ENCODE measurements around the gene MSL1. TPM values are rescaled to one million over a fixed set of nuclear protein-coding genes. Genes with fewer than 3 reads are reported as not detected.

The MSL1 gene, protein sequence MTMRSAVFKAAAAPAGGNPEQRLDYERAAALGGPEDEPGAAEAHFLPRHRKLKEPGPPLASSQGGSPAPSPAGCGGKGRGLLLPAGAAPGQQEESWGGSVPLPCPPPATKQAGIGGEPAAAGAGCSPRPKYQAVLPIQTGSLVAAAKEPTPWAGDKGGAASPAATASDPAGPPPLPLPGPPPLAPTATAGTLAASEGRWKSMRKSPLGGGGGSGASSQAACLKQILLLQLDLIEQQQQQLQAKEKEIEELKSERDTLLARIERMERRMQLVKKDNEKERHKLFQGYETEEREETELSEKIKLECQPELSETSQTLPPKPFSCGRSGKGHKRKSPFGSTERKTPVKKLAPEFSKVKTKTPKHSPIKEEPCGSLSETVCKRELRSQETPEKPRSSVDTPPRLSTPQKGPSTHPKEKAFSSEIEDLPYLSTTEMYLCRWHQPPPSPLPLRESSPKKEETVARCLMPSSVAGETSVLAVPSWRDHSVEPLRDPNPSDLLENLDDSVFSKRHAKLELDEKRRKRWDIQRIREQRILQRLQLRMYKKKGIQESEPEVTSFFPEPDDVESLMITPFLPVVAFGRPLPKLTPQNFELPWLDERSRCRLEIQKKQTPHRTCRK
- polyA plus RNA-seq = 10 to 100 TPM in 2 of 3 donors, 1 to 10 TPM in 1; 5.6 to 16.2 (median 11.1) TPM

DNA sequence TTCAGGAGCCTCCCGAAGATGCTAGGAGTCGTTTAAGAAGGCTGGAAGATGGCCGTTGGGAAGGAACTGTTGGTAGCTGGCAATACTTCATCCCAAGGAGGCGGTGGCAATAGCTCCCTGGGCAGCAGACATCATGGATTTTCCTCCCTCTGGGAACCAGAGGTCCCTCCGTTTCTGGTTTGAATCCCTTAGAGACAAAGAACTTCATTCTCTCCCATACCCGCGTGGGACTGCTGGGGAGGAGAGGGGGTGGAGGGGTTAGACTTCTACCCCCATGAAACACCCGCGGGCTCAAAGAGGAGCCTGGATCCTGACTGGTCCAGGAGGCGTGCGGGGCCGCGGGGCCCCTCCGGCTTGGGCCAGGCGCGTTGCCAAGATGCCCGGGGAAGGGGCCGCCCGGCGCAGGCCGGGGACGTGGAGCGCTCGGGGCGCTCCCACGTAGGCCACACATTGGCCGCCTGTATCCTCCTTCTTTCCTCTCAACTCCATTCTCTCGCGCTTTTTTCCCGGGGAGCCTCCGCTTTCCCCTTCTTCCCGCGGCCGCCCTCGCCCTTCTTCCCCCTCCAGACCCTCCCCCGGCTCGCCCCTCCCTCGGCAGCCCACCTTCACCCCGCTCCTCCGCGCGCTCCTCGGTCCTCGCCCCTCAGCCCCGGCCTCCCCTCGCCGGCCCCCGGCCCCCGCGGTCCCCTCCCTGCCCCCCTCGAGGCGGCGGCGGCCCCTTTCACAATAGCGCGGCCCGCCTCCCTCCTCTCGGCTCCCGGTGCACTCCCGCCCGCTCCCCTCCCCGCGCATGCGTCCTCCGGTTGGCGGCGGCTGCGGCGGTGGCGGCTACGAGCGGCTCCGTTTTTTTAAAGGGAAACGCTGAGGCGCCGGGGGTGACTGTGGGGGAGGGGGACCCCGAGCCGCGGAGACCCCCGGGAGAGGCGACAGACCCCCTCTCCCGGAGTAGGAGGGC lies at the start of gene MSL1:
TSS of gene MSL1 (plus strand) at position 791 of the 955 bp plus-strand sequence. CDS start 642 bp downstream, outside the sequence.
- Mint-ChIP-seq H3K27me3 (ENCODE audit: low read depth in 3 of 3) (peaks cover 3 to 10% (median 4%) of the 10 kb centered on the region in 3 donors), H3K36me3 (peaks cover 5 to 11% (median 5%) of the 10 kb centered on the region in 3 donors), H3K4me3 (peak within 1 kb of the TSS; percentile 80 to 89 (median 81)), H3K4me1 (peaks cover 33 to 44% of the 10 kb centered on the region in 2 donors), H3K27ac (peak within 1 kb of the TSS; percentile 26 to 88 (median 82)), H3K9me3 (no peaks in the 10 kb centered on the region)
- peak; percentile 87 to 88 (median 87) for DNase-seq

DNA sequence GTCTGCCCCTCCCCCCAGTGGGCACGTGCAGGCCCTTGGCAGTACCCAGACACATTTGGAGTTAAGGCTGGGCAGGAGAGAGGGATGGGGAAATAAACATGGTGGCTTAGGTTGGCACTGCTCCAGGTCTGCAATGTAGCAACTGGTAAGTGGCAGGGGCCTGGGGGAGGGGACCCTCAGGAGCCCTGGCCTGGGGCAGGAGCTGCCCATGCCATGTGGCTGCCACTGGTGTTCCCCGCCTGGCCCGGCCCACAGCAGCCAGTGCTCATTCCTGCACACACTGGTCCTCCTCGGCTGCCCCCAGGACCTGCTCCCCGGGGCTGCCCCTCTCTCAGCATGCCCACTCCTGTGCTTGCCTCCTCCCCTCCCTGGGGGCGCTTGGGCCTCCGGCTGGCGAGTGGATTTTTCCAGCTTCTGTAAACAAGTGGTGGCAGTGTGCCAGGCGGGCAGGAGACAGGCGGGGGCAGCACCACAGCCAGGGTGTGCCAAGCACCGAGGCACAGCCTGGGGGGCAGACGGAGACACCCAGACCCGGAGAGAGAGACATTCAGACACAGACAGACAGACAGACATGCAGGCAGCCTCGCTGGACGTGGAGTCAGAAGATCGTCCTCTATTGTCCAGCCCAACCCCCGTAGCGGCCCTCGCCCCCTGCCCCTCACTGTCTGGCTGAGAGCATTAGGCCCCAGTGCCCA lies 49.6 kb upstream of the MSL1 start:
- Mint-ChIP-seq H3K36me3 (peaks cover 0 to 7% (median 0%) of the 10 kb centered on the region in 3 donors), H3K27ac (peak overlapping the region in 2 of 6 donors; percentile 50 to 75), H3K27me3 (ENCODE audit: low read depth in 3 of 3) (peaks cover 12 to 25% (median 17%) of the 10 kb centered on the region in 3 donors), H3K4me1 (peaks cover 78 to 88% of the 10 kb centered on the region in 2 donors), H3K9me3 (no peaks in the 10 kb centered on the region), H3K4me3 (no peak overlapping the region)
- no peak for DNase-seq

DNA sequence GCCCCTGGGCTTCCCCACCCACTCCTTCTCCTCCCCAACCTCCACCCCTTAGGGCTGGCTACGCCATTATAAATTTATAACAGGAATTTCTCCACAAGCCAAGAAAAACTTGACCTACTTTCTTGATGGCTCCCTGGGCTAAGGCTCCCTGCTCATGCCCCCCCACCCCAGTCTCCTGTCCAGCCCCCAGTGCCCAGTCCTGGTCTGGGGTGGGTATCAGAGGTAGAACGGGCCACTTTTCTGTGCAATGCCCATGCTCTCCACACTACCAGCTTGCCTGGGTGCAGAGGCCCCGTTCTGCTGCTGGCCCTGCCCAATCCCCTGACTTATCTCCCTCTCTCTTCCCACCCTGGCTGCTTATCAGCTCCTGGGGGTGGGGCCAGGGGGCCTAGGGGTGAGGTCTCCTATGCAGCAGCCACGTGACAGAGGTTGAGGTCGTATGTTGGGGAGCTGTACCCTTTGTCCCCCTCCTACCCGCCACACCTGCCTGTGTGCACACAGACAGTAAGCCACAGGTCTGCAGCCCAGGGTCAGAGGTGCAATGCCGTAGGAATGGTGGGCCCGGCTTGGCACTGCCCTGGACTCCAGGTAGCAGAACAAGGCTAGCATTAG lies 48.9 kb upstream of the MSL1 start:
- Mint-ChIP-seq H3K36me3 (peaks cover 2 to 8% (median 2%) of the 10 kb centered on the region in 3 donors), H3K27me3 (ENCODE audit: low read depth in 3 of 3) (peaks cover 12 to 25% (median 17%) of the 10 kb centered on the region in 3 donors), H3K27ac (peak overlapping the region in 4 of 6 donors; percentile 51 to 75 (median 72)), H3K4me1 (peaks cover 72 to 82% of the 10 kb centered on the region in 2 donors), H3K9me3 (no peaks in the 10 kb centered on the region), H3K4me3 (peak overlapping the region in 1 of 5 donors; percentile 10)
- no peak for DNase-seq

DNA sequence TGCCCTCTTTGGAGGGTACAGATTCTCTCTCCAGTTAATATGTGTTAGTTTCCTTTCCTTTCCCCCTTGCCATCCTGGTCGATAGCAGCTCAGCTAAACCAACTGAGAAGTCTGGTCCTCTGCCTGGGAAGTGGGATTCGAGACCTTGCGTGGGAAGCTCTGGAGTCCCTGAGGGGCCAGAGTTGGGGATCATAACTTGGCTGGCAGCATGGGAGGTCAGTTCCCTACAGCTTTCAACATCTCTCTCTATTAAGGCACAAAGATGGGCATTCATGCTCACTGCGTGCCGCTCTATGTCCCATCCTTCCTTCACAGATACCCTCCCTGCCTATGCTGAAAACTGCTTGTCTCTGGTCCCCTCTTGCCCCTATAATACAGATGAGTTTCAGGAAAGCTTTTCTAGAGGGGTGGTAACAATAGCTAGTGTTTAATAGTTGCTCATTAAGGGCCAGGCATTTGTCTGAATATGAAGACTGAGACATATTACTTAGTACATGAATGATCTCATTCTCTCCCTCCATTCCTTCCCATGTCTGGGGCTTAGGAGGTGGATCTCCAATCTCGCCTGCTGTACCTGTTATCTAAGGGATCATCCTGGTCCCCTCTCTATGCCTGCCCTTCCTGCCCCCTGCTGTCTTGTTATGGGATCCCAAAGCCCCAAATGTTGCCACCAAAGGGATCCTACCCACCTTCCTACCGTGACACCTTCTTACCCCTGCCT lies 48.2 kb upstream of the MSL1 start:
- Mint-ChIP-seq H3K27me3 (ENCODE audit: low read depth in 3 of 3) (peaks cover 10 to 25% (median 17%) of the 10 kb centered on the region in 3 donors), H3K9me3 (no peaks in the 10 kb centered on the region), H3K36me3 (peaks cover 4 to 11% (median 4%) of the 10 kb centered on the region in 3 donors), H3K4me3 (peak overlapping the region in 1 of 5 donors; percentile 28), H3K4me1 (peaks cover 64 to 76% of the 10 kb centered on the region in 2 donors), H3K27ac (peak overlapping the region; percentile 15 to 75 (median 57))
- DNase-seq = no peak

DNA sequence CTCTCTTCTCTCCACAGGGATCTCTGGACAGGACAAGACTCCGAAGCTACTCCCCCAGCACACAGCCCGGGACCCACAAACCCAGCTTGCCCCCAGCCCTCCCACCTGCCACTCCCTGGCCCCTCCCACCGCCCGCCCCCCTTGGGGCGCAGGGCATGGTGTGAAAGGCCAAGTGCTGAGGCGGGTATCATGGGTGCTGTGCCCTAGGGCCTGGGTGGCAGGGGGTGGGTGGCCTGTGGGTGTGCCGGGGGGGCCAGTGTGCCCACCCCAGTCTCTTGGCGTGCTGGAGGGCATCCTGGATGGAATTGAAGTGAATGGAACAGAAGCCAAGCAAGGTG lies 47.6 kb upstream of the MSL1 start:
- Mint-ChIP-seq H3K4me1 (peaks cover 59 to 73% of the 10 kb centered on the region in 2 donors), H3K36me3 (peaks cover 4 to 11% (median 4%) of the 10 kb centered on the region in 3 donors), H3K9me3 (no peaks in the 10 kb centered on the region), H3K27me3 (ENCODE audit: low read depth in 3 of 3) (peaks cover 6 to 20% (median 12%) of the 10 kb centered on the region in 3 donors), H3K4me3 (no peak overlapping the region), H3K27ac (peak overlapping the region in 5 of 6 donors; percentile 25 to 75 (median 63))
- no peak for DNase-seq

DNA sequence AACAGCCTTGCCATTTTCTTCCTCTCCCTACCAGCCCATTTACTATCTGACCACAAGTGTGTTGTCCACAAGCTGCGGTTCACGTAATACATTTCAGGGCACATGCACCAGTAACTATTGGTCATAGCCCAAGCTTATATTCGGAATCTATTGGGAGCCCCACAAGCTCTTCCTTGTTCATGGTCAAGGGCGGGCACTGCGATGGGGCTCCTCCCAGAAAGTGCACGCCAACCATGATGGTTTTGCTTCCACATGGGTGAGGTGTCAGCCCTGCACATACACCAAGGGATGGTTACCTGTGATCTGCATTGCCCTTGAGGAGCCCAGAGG lies 46.9 kb upstream of the MSL1 start:
- peaks cover 52 to 67% of the 10 kb centered on the region in 2 donors for H3K4me1 Mint-ChIP-seq
- no peaks in the 10 kb centered on the region for H3K9me3 Mint-ChIP-seq
- peaks cover 4 to 11% (median 4%) of the 10 kb centered on the region in 3 donors for H3K36me3 Mint-ChIP-seq
- peak overlapping the region in 5 of 6 donors; percentile 46 to 85 (median 63) for H3K27ac Mint-ChIP-seq
- peaks cover 6 to 18% (median 8%) of the 10 kb centered on the region in 3 donors for H3K27me3 Mint-ChIP-seq (ENCODE audit: low read depth in 3 of 3)
- peak overlapping the region in 1 of 5 donors; percentile 9 for H3K4me3 Mint-ChIP-seq
- DNase-seq = no peak

DNA sequence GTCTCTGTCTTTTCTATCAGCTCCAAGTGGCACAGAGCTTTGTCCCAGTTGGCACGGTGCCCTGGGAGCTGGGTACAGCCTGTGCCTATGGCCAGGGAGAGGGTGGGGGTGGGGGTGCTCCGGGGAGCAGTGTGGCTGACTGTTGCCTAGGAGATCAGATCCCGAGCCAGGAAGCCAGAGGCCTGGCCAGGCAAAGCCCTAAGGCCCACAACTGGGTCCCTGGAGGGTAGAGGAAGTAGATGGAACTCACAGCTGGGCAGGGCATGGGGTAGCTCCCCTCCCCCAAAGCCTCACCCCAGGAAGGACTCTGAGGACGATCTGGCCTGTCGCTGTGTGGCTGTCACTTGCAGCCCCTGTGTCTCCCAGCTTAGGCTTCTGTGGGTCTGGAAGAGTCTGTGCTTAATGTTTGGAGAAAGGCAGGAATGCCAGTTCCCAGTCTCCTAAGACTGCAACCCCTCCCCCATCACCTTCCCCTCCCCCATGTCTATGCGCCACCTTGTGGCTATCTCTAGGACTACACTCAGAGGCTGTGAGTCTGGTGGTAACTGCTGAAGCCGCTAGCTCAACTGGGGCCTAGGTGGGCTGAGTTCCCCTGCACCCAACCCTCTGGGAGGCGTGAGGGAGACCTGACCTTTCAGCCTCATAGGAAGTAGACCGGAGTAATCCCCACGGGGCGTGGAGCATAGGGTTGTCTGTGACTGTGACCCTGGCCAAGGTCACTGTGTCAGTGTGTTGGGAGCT lies 46.4 kb upstream of the MSL1 start:
- H3K27ac Mint-ChIP-seq = peak overlapping the region; percentile 63 to 88 (median 82)
- peak overlapping the region; percentile 9 to 75 (median 24) for H3K4me3 Mint-ChIP-seq
- peak; percentile 60 to 71 (median 66) for DNase-seq
- H3K9me3 Mint-ChIP-seq = no peaks in the 10 kb centered on the region
- peaks cover 4 to 11% (median 4%) of the 10 kb centered on the region in 3 donors for H3K36me3 Mint-ChIP-seq
- peaks cover 6 to 20% (median 8%) of the 10 kb centered on the region in 3 donors for H3K27me3 Mint-ChIP-seq (ENCODE audit: low read depth in 3 of 3)
- H3K4me1 Mint-ChIP-seq = peaks cover 46 to 62% of the 10 kb centered on the region in 2 donors

DNA sequence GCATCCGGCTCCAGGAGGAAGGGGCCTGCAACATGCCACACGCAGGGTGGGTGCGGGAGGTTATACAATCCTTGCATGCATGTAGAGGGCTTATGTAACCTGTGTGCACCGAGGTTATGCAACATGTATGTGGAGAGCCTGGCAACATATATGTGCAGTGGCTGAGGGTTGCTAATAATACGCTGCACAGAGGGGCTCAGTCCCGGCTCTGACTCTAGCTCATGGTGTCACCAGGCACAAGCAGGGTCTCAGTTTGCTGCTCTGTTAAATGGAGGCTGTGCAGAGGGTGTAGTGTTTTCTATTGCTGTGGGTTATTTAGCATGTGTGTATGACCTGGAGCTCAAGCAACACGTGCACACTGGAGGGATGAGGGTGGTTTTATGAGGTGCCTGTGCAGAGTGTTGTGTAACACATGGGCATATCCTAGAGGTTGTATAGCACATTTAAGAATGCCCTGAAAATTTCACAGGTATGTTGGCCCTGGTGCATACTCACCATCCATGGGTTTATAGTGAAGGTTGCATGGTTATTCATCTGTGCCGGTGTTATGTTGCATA lies 45.8 kb upstream of the MSL1 start:
- Mint-ChIP-seq H3K36me3 (peaks cover 4 to 11% (median 4%) of the 10 kb centered on the region in 3 donors), H3K27ac (peak overlapping the region; percentile 63 to 88 (median 82)), H3K9me3 (no peaks in the 10 kb centered on the region), H3K4me1 (peaks cover 40 to 55% of the 10 kb centered on the region in 2 donors), H3K27me3 (ENCODE audit: low read depth in 3 of 3) (peaks cover 6 to 20% (median 8%) of the 10 kb centered on the region in 3 donors), H3K4me3 (peak overlapping the region in 3 of 5 donors; percentile 19 to 75 (median 55))
- DNase-seq = no peak

DNA sequence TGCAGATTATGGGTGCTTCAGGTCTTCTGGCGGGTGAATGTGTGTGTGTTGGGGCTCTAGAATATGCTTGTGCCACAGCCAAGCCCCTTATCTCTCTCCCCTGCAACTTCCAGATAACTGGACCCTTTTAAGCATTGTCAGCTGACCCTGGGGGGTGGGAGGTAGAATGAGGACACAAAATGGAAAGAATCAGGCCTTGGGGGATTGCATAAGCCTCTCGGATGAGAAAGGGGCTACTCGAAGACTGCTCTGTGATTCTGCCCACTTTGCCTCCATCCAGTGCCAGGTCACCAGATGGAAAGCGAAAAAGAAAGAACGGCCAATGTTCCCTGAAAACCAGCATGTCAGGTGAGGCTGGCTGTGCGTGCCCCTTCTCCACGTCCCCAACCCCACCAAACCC lies 45.2 kb upstream of the MSL1 start:
- no peak overlapping the region for H3K4me3 Mint-ChIP-seq
- peaks cover 4 to 11% (median 4%) of the 10 kb centered on the region in 3 donors for H3K36me3 Mint-ChIP-seq
- peak overlapping the region in 1 of 6 donors; percentile 45 for H3K27ac Mint-ChIP-seq
- DNase-seq = no peak
- peaks cover 36 to 50% of the 10 kb centered on the region in 2 donors for H3K4me1 Mint-ChIP-seq
- peaks cover 6 to 20% (median 8%) of the 10 kb centered on the region in 3 donors for H3K27me3 Mint-ChIP-seq (ENCODE audit: low read depth in 3 of 3)
- no peaks in the 10 kb centered on the region for H3K9me3 Mint-ChIP-seq

DNA sequence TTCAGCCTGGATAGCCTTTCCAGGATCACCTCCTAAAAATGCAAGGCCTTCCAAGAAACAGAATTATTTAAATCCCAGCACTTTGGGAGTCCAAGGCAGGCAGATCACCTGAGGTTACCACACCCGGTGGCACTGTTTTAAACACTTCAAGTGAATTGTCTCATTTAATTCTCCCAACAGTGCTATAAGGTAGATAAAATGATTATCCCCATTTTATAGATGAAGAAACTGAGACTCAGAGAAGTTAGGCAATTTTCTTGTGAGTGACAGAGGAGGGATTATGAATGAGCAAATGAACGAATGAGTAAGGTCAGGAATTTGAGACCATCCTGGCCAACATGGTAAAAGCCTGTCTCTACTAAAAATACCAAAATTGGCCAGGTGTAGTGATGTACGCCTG lies 42.2 kb upstream of the MSL1 start:
- Mint-ChIP-seq H3K4me1 (peaks cover 25 to 29% of the 10 kb centered on the region in 2 donors), H3K36me3 (peaks cover 9 to 19% (median 10%) of the 10 kb centered on the region in 3 donors), H3K27me3 (ENCODE audit: low read depth in 3 of 3) (peaks cover 6 to 19% (median 7%) of the 10 kb centered on the region in 3 donors), H3K27ac (no peak overlapping the region), H3K9me3 (no peaks in the 10 kb centered on the region), H3K4me3 (no peak overlapping the region)
- DNase-seq = no peak

DNA sequence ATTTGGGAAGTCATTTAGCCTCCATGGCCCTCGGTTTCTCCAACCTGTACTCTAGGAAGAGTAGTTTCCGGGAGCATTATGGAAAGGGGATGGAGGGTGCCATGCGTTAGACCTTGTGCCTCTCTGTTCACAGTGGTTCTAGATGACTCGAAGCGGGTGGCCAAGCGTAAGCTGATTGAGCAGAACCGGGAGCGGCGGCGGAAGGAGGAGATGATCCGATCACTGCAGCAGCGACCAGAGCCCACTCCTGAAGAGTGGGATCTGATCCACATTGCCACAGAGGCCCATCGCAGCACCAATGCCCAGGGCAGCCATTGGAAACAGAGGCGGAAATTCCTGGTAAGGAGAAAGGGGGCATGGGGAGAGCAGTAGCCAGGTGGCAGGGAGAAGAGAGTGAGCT lies 37.3 kb upstream of the MSL1 start:
- H3K36me3 Mint-ChIP-seq = peaks cover 16 to 32% (median 21%) of the 10 kb centered on the region in 3 donors
- no peak overlapping the region for H3K27ac Mint-ChIP-seq
- peaks cover 5 to 10% of the 10 kb centered on the region in 2 donors for H3K4me1 Mint-ChIP-seq
- H3K4me3 Mint-ChIP-seq = no peak overlapping the region
- peaks cover 0 to 5% (median 0%) of the 10 kb centered on the region in 3 donors for H3K27me3 Mint-ChIP-seq (ENCODE audit: low read depth in 3 of 3)
- no peak for DNase-seq
- H3K9me3 Mint-ChIP-seq = no peaks in the 10 kb centered on the region
